ENCODE data around the gene DCC.

DCC gene

DNA sequence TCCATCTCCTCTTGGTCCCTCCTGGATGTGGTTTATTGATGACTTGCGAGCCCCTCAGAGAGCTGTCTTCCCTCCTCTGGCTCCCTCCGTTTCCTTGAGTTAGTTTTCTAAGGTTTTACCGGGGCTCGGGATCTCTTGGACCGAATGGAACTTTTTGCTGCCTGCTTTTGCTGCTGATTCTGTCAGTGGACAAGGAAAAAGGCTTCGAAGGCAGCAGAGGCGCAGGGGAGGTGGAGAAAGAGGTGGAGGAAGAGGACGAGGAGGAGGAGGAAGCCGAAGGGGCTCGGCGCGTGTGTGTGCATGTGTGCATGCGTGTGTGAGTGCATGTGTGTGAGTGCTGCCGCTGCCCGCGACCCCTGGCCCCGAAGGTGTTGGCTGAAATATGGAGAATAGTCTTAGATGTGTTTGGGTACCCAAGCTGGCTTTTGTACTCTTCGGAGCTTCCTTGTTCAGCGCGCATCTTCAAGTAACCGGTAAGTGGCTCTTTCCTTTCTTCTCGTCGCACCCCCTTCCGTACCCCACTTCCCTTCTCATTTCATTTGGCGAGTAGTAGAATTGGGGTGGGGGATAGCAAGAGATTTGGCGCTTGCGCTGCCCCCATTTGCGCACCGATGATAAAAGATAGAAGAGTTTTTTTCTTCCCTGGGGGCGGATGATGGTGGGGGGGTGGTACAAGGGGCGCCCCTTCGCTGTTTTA is 557 bp downstream of the DCC start:
- DNase-seq (ENCODE audit: low read depth, low spot score) = peak; percentile 23
- TF ChIP-seq, protein P1, sequence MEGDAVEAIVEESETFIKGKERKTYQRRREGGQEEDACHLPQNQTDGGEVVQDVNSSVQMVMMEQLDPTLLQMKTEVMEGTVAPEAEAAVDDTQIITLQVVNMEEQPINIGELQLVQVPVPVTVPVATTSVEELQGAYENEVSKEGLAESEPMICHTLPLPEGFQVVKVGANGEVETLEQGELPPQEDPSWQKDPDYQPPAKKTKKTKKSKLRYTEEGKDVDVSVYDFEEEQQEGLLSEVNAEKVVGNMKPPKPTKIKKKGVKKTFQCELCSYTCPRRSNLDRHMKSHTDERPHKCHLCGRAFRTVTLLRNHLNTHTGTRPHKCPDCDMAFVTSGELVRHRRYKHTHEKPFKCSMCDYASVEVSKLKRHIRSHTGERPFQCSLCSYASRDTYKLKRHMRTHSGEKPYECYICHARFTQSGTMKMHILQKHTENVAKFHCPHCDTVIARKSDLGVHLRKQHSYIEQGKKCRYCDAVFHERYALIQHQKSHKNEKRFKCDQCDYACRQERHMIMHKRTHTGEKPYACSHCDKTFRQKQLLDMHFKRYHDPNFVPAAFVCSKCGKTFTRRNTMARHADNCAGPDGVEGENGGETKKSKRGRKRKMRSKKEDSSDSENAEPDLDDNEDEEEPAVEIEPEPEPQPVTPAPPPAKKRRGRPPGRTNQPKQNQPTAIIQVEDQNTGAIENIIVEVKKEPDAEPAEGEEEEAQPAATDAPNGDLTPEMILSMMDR (IDR thresholded peaks at IDR 0.05; ENCODE audit: low read depth, low read length) = no peak
- peak overlapping the region; percentile 45 for H3K4me3 ChIP-seq (ENCODE audit: low read depth, low read length)
- in situ Hi-C loops (cut with HindIII; ENCODE audit: low sequenced_read_pairs) = no loop called here

DNA sequence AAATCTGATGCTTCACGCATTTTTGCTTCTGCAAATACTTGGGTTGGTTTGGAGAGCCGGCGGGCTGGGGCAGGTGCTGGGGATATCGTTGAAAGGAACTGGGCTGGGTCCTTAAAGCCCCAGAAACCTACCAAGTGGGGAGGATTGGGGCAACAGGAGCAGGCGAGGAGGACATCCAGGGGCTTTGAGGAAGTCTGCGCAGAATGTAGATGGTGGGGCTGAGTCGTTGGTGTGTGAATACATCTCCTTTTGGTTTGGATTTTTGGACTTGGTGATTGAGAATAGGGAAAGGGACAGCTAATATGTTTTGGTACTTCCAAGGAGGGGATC is 1.1 kb downstream of the DCC start:
- in situ Hi-C loops (cut with HindIII; ENCODE audit: low sequenced_read_pairs) = no loop called here
- peak overlapping the region; percentile 30 for H3K4me3 ChIP-seq (ENCODE audit: low read depth, low read length)
- DNase-seq (ENCODE audit: low read depth, low spot score) = no peak
- TF ChIP-seq, protein P1 (IDR thresholded peaks at IDR 0.05; ENCODE audit: low read depth, low read length) = no peak

DNA sequence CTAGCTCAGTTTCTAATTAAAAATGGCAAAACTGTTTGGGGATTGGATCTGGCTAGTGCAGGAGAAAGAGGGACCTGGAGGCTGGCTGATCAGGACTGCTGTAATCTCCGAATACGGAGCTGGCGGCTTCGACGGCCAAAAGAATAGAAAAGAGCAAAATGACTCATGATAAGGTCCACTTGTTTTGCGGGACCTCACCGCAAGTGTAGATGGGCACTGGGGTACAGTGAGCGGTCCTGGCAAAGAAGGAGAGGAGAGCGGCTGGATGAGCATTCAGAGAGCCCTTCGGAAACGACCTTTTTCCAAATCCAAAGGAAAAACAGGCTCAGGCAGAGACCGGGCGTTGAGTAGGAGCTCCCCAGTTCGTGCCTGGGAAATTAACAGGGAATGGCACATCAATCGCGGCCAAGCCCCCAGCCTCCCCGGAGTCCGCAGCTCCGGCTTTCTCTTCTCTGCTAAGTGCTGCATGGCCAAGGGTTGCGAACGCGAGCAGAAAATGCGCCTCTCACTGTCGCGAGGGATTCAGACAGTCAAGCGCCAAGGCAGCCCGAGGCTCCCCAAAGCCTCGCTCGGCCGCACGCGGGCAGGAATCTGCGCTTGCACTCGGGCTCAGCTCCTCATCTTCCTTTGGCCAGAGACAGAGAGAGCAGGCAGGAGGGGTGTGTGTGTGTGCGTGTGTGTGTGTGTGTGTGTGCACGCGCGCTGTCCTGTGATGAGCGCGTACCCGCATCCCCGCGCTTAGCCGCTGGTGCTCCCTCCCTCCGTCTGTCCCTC is 1.8 kb downstream of the DCC start:
- DNase-seq (ENCODE audit: low read depth, low spot score) = peak; percentile 41
- in situ Hi-C loops (cut with HindIII; ENCODE audit: low sequenced_read_pairs) = no loop called here
- TF ChIP-seq, protein P1 (IDR thresholded peaks at IDR 0.05; ENCODE audit: low read depth, low read length) = no peak
- H3K4me3 ChIP-seq (ENCODE audit: low read depth, low read length) = peak overlapping the region; percentile 30

DNA sequence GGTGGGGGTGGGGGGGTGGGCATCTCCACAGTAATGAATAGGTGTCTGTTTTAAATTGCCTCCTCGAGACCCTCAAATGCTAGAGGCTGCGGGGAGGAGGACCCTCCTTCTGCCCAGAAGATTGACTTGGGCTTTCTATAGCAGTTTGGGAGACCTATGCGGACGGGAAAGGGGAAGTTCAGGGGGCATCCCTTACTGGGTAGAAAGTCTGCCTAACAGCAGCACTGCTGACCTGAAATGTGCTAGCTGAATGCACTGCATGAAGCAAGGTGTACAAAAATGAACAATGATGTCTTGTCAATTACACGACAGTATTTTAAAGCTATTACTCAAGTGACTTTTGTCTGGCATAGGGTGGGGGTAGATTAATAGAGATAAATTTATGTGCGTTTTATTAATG is 2.5 kb downstream of the DCC start:
- in situ Hi-C loops (cut with HindIII; ENCODE audit: low sequenced_read_pairs) = no loop called here
- H3K4me3 ChIP-seq (ENCODE audit: low read depth, low read length) = no peak overlapping the region
- no peak for DNase-seq (ENCODE audit: low read depth, low spot score)
- TF ChIP-seq, protein P1 (IDR thresholded peaks at IDR 0.05; ENCODE audit: low read depth, low read length) = no peak

DNA sequence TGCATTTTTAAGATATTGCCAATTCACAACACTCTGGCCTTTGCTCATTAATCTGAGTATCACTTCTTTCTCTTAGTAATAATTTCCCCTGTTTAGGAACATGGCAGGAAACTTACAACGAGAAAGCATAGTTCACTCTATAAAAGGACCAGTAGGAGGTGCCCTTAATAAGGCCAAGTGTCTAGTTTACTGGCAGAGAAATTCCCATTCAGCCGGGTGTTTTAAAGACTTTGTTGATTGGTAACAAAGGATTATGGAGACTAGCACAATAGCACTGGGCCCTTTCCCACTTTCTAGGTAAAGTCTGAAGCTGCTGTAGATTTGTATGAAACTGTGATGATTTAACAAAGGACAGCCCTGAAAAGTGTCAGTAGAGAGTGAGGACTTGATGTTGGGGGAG is 3.1 kb downstream of the DCC start:
- in situ Hi-C loops (cut with HindIII; ENCODE audit: low sequenced_read_pairs) = no loop called here
- peak; percentile 32 for DNase-seq (ENCODE audit: low read depth, low spot score)
- TF ChIP-seq, protein P1 (IDR thresholded peaks at IDR 0.05; ENCODE audit: low read depth, low read length) = peak; percentile 38
- H3K4me3 ChIP-seq (ENCODE audit: low read depth, low read length) = no peak overlapping the region

DNA sequence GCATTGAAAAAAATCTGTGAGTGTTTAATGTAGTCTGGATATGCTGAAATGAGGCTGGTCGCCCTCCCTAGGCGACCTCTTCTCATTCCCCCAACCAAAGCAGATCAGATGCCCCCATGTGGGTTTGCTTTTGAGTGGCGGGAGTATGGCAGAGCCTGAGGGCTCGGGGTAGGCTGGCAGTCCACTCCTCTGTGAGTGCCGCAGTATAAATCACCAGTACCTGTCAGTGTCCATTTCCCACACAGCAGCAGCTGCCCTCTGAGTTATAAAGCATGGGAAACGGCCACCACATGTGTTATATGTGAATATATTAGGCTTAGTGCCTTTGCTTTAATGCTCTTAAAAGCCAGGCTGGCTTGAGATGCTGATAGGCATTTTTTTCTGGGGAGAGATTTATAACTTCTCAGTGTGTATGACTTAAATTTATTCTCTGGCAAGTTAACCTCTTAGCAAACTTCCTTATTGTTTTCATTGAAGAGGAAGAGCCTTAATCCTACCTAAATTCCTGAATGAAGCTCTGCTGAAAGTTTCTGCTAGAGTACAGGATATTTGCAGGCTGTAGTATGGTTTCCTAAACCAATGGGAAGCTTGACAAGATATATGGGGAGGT is 3.8 kb downstream of the DCC start:
- DNase-seq (ENCODE audit: low read depth, low spot score) = no peak
- in situ Hi-C loops (cut with HindIII; ENCODE audit: low sequenced_read_pairs) = no loop called here
- TF ChIP-seq, protein P1 (IDR thresholded peaks at IDR 0.05; ENCODE audit: low read depth, low read length) = no peak
- H3K4me3 ChIP-seq (ENCODE audit: low read depth, low read length) = no peak overlapping the region
